ENCODE measurements around the gene MCC.

MCC gene

DNA sequence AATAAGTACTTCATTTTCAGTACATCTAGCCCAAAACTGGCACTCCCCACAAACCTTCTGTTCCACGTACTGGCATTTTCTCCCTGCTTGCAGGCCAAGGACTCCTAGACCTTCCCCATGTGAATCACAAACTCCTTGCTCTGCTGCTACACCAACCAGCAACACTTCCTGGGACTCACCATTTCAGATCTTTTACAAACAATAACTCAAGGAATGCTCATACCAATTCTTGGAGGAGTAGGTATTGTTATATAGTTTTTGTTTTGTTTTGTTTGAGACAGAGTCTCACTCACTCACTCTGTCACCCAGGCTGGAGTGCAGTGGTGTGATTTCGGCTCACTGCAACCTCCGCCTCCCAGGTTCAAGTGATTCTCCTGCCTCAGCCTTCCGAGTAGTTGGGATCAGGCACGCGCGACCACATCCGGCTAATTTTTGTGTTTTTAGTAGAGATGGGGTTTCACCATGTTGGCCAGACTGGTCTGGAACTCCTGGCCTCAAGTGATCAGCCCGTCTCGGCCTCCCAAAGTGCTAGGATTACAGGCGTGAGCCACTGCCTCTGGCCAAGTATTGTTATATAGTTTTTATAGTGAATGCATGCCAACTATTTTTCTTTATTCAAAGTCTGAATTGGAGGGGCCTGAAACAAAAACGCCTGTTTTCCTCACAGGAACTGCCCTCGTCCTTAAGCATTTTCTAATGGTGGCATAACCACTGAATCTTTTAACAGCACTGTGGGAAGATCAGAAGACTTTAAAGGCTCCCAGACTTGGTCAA is 264.2 kb downstream of the MCC start:
- no peak for TF ChIP-seq CTCF (IDR thresholded peaks at IDR 0.05; ENCODE audit: insufficient read depth, low read length, missing control alignments)
- ChIA-PET POLR2A (no interaction called here), CTCF (no interaction called here)
- DNase-seq (ENCODE audit: low read depth, low spot score), result no peak
- H3K4me3 ChIP-seq (ENCODE audit: low read depth, low read length), result no peak overlapping the region

DNA sequence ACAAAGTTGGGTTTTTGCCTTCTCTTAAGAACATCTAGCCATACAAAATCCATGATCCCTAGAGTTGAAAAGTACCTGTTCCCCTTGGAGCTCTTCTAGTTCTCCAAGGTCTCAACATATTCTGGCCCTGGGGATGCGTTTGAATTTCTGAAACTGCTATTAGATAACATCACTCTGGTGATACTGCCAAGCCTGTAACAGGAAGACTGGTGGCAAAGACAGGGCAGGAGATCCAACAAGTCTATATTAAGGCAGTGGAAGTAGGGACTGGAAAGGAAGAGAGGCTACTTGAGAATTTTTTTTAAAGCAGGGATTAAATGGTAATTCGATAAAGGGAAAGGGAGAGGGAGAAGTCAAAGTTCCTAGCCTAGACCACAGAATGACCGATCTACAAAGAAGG is 264.9 kb downstream of the MCC start:
- H3K4me3 ChIP-seq (ENCODE audit: low read depth, low read length), result no peak overlapping the region
- ChIA-PET POLR2A (no interaction called here), CTCF (no interaction called here)
- DNase-seq (ENCODE audit: low read depth, low spot score), result no peak
- TF ChIP-seq CTCF (IDR thresholded peaks at IDR 0.05; ENCODE audit: insufficient read depth, low read length, missing control alignments), result no peak

GRCh38 chr5:113221294-113222176 is 266.7 kb downstream of the MCC start:
- no peak for DNase-seq (ENCODE audit: low read depth, low spot score)
- no peak for TF ChIP-seq CTCF (IDR thresholded peaks at IDR 0.05; ENCODE audit: insufficient read depth, low read length, missing control alignments)
- ChIA-PET POLR2A (no interaction called here), CTCF (interaction anchor here (1.1 kb wide), 1 partner anchor 11 kb away, joined by 3 read pairs; no protein-coding TSS in a partner anchor)
- no peak overlapping the region for H3K4me3 ChIP-seq (ENCODE audit: low read depth, low read length)

DNA sequence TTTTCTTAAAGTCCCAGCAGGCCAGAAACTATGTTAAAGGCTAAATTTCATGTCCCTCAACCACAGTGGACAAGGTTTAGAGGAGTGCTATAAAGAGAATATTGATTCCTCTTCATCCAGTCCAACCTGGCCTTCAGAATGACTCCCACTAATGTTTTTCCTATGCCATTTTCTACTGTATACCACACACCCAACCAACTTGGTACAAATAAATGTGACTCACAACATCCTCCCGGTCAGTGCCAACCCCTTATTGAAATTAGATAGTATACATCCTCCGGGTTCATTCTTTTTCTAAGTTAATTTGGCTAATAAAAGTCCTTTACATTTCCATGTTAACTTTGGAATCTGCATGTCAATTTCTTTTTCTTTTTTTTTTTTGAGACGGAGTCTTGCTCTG is 268.6 kb downstream of the MCC start:
- TF ChIP-seq CTCF (IDR thresholded peaks at IDR 0.05; ENCODE audit: insufficient read depth, low read length, missing control alignments), result no peak
- ChIA-PET CTCF (no interaction called here), POLR2A (no interaction called here)
- H3K4me3 ChIP-seq (ENCODE audit: low read depth, low read length), result no peak overlapping the region
- DNase-seq (ENCODE audit: low read depth, low spot score), result no peak

DNA sequence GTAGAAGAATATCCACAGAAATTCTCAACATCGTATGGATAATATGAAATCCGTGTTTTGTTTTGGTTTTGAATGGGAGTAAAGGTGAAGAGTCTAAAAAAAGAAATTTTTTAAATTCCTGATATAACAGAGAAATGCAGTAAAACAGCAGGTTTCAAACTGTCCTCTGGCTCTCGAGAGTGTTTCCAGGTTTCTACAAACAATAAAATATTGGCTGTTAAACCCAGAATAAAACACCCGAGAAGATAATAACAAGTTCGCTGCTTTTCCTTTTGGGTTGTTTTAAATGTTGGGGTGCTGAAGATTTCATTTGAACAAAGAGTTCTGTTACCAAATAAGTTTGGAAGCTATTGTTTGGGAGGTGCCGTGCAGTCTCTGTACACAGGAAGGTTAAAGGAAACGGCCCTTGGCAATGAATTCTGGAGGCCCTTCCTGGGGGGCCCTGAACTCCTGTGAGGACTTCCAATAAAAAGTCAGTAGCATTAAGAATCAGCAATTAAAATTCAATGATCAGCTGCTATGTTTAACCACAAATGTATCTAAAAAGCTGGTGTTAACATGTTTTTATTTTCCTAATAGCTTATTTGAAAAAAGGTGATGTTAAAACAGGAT is 269.2 kb downstream of the MCC start:
- no peak overlapping the region for H3K4me3 ChIP-seq (ENCODE audit: low read depth, low read length)
- POLR2A ChIA-PET, result no interaction called here
- no peak for DNase-seq (ENCODE audit: low read depth, low spot score)
- CTCF ChIA-PET, result no interaction called here
- no peak for TF ChIP-seq CTCF (IDR thresholded peaks at IDR 0.05; ENCODE audit: insufficient read depth, low read length, missing control alignments)

DNA sequence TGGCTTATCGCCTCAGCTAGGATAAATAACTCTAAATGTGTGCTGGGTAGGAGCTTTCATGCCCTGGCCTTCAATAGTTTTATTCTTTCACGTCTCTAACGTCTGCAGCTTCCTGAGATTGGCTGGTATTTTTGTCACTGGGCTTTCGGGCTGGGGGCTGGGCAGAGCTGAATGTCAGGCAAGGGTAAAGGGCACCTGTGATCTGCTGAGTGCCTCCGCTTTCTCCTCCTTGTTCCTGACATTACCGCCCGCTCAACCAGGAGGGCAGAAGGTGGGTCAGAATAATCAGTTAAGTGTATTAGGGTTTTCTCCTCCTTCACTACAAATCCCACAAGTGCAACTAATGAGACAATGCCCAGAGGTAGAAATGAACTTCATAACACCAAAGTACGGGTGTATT is 270.1 kb downstream of the MCC start:
- H3K4me3 ChIP-seq (ENCODE audit: low read depth, low read length), result no peak overlapping the region
- no peak for DNase-seq (ENCODE audit: low read depth, low spot score)
- no peak for TF ChIP-seq CTCF (IDR thresholded peaks at IDR 0.05; ENCODE audit: insufficient read depth, low read length, missing control alignments)
- ChIA-PET POLR2A (no interaction called here), CTCF (no interaction called here)
